ENCODE data around the gene CAPN2. TPM values are rescaled to one million over a fixed set of nuclear protein-coding genes. Genes with fewer than 3 reads are reported as not detected.

Gene CAPN2
- total and polyA plus RNA-seq, 2 donors (not counting 1 experiment from before 2014, with no cell fraction given), result 63.9 to 79.6 TPM

GRCh38 chr1:223714421-223714724 lies 2.0 kb downstream of the CAPN2 start:
- Mint-ChIP-seq H3K27me3 (no peaks in the 10 kb centered on the region), H3K9me3 (ENCODE audit: insufficient read depth) (no peaks in the 10 kb centered on the region), H3K27ac (peak overlapping the region; percentile 78), H3K4me3 (peak overlapping the region; percentile 88), H3K4me1 (peaks cover 65% of the 10 kb centered on the region)
- WGBS (ENCODE audit: insufficient coverage), result no CpG with 5 or more reads among the region's 2 CpGs
- no peak for TF ChIP-seq CTCF (IDR thresholded peaks at IDR 0.05)
- no peak for TF ChIP-seq EZH2 (IDR thresholded peaks at IDR 0.05; ENCODE audit: borderline replicate concordance, insufficient read depth, low read depth, low read length, poor library complexity, severe bottlenecking)
- H3K9me3 ChIP-seq (ENCODE audit: control extremely low read depth in 1 of 3, control insufficient read depth in 2 of 3, insufficient read depth in 1 of 3, low read length in 2 of 3), result no peaks in the 10 kb centered on the region
- ChIA-PET CTCF (no interaction called here), POLR2A (interaction anchor here (0.6 kb wide), 1 partner anchor 30 kb away, joined by 5 read pairs; no protein-coding TSS in a partner anchor)
- intact Hi-C loops (cut with micrococcal nuclease), result loop anchor here (5.0 kb wide), 1 partner anchor 278 kb away; no protein-coding TSS in a partner anchor
- no peaks in the 10 kb centered on the region for H3K79me2 ChIP-seq (ENCODE audit: control insufficient read depth, insufficient read depth, low read length)
- H3K4me3 ChIP-seq (ENCODE audit: control extremely low read depth in 1 of 5, extremely low read depth in 1 of 5, insufficient read depth in 1 of 5, low read depth in 2 of 5, low read length in 4 of 5), result no peak overlapping the region
- no peak for DNase-seq
- H3K27ac ChIP-seq (ENCODE audit: low read length in 2 of 2), result no peak overlapping the region
- H2AFZ ChIP-seq (ENCODE audit: insufficient read depth, low read depth, low read length, poor library complexity, severe bottlenecking), result no peak overlapping the region
- H3K9ac ChIP-seq (ENCODE audit: low read length), result peak overlapping the region; percentile 5
- peaks cover 59 to 64% of the 10 kb centered on the region in 2 donors for H3K4me1 ChIP-seq (ENCODE audit: control insufficient read depth in 2 of 2, insufficient read depth in 2 of 2, low read length in 2 of 2)
- H3K36me3 ChIP-seq (replicated peaks in 1 of 2; ENCODE audit: control extremely low read depth in 1 of 2, control insufficient read depth in 1 of 2, extremely low read depth in 1 of 2, insufficient read depth in 2 of 2, low read length in 1 of 2), result peaks cover 0 to under 1% of the 10 kb centered on the region in 2 experiments
- H3K27me3 ChIP-seq (replicated peaks in 1 of 4; ENCODE audit: control extremely low read depth in 1 of 4, control insufficient read depth in 3 of 4, insufficient read depth in 4 of 4, low read length in 3 of 4), result no peaks in the 10 kb centered on the region
- no peaks in the 10 kb centered on the region for H4K20me1 ChIP-seq (ENCODE audit: control insufficient read depth, insufficient read depth, low read length, poor library complexity, severe bottlenecking)
- no peak for ATAC-seq (ENCODE audit: low read depth)
- peak overlapping the region; percentile 17 for H3K4me2 ChIP-seq (replicated peaks; ENCODE audit: low read depth, low read length, poor library complexity, severe bottlenecking)

DNA sequence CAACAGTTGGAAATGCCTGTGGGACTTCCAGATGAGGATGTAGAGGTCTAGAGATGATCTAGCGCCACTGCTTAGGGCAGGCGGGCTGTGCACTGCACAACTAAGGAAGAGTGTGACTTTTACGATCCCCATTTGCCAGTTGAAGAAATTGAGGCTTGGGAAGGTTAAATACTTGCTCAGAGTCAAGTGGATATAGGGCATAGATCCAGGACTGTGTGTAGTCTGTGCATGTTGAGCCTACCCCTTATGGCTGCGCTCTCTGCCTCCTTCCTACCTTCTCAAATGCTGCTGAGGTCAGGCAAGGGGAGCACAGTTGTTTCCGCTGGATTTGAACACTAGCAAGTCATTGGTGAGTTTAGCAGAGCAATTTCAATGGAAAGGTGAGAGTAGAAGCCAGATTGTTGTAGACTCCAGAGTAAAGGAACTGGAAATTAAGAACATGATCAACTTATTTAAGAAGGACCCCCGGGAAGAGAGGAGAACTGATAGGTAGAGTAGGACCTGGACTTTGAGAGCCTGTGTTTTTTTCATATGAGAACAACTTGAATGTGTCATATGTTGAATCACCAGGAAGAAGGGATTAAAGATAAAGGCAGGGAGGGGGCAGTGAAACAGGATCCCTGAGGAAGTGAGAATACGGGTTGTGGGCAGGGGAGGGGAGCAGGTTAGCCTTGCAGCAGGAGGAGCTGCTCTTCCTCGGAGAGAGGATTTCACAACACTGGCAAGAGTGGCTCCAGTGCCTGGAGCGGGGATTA lies 2.7 kb downstream of the CAPN2 start:
- ATAC-seq (ENCODE audit: low read depth) (no peak), DNase-seq (no peak)
- Histone ChIP-seq H3K27ac (ENCODE audit: low read length in 2 of 2) (peak overlapping the region in 1 of 2 donors; percentile 63), H3K79me2 (ENCODE audit: control insufficient read depth, insufficient read depth, low read length) (peaks cover 3% of the 10 kb centered on the region), H3K9me3 (ENCODE audit: control extremely low read depth in 1 of 3, control insufficient read depth in 2 of 3, insufficient read depth in 1 of 3, low read length in 2 of 3) (no peaks in the 10 kb centered on the region), H3K36me3 (replicated peaks in 1 of 2; ENCODE audit: control extremely low read depth in 1 of 2, control insufficient read depth in 1 of 2, extremely low read depth in 1 of 2, insufficient read depth in 2 of 2, low read length in 1 of 2) (peaks cover 0 to 7% of the 10 kb centered on the region in 2 experiments), H3K4me1 (ENCODE audit: control insufficient read depth in 2 of 2, insufficient read depth in 2 of 2, low read length in 2 of 2) (peaks cover 59 to 64% of the 10 kb centered on the region in 2 donors), H3K27me3 (replicated peaks in 1 of 4; ENCODE audit: control extremely low read depth in 1 of 4, control insufficient read depth in 3 of 4, insufficient read depth in 4 of 4, low read length in 3 of 4) (no peaks in the 10 kb centered on the region), H4K20me1 (ENCODE audit: control insufficient read depth, insufficient read depth, low read length, poor library complexity, severe bottlenecking) (no peaks in the 10 kb centered on the region), H3K4me2 (replicated peaks; ENCODE audit: low read depth, low read length, poor library complexity, severe bottlenecking) (peak overlapping the region; percentile 56), H2AFZ (ENCODE audit: insufficient read depth, low read depth, low read length, poor library complexity, severe bottlenecking) (no peak overlapping the region), H3K9ac (ENCODE audit: low read length) (no peak overlapping the region), H3K4me3 (ENCODE audit: control extremely low read depth in 1 of 5, extremely low read depth in 1 of 5, insufficient read depth in 1 of 5, low read depth in 2 of 5, low read length in 4 of 5) (no peak overlapping the region)
- intact Hi-C loops (cut with micrococcal nuclease), result loop anchor here (5.0 kb wide), 1 partner anchor 277 kb away; no protein-coding TSS in a partner anchor
- H3K27me3 Mint-ChIP-seq, result no peaks in the 10 kb centered on the region
- CTCF ChIA-PET, result interaction anchor here (1.5 to 4.5 kb wide), 3 partner anchors 16 to 33 kb away, joined by 5 to 44 read pairs (median 21); no protein-coding TSS in a partner anchor
- H3K4me1 Mint-ChIP-seq, result peaks cover 65% of the 10 kb centered on the region
- POLR2A ChIA-PET, result interaction anchor here (0.6 kb wide), 1 partner anchor 30 kb away, joined by 5 read pairs; no protein-coding TSS in a partner anchor
- H3K27ac Mint-ChIP-seq, result peak overlapping the region; percentile 71
- H3K4me3 Mint-ChIP-seq, result peak overlapping the region; percentile 32
- no peaks in the 10 kb centered on the region for H3K9me3 Mint-ChIP-seq (ENCODE audit: insufficient read depth)
- TF ChIP-seq CTCF (IDR thresholded peaks at IDR 0.05), result no peak
- TF ChIP-seq EZH2 (IDR thresholded peaks at IDR 0.05; ENCODE audit: borderline replicate concordance, insufficient read depth, low read depth, low read length, poor library complexity, severe bottlenecking), result no peak
- WGBS (ENCODE audit: insufficient coverage), result 88% methylated on average over 9 of the region's 9 CpGs
